Neural cell (in vitro differentiated cells): Measurements from ENCODE around the gene CUX1. TPM values are rescaled to one million over a fixed set of nuclear protein-coding genes. Genes with fewer than 3 reads are reported as not detected.
A peak's percentile ranks its signal among the peaks of the same experiment; 100 is the strongest.

Source experiments
- H2AFZ ChIP-seq: fragments of 200-600, 300-800 bp; sonication (generic), shearing (Covaris generic); 2 replicates; pipeline ENCODE4 v1.6.0; 2014; ENCODE audit warnings: low read depth, mild to moderate bottlenecking, antibody characterized with exemption, low read length, moderate library complexity
- H3F3A ChIP-seq: fragments of 200-600 bp; shearing (Covaris generic); 2 replicates; pipeline ENCODE4 v1.6.1; 2016; ENCODE audit warnings: mild to moderate bottlenecking, moderate library complexity, mixed read lengths, antibody characterized with exemption, low read length; ENCODE audit not compliant: insufficient read depth, poor library complexity, severe bottlenecking
- H3K27ac ChIP-seq: fragments of 200-600, 300-800 bp; sonication (generic), shearing (Covaris generic); 2 replicates; pipeline ENCODE4 v1.5.1; 2014; ENCODE audit warnings: mild to moderate bottlenecking, low read length, moderate library complexity
- H3K27me3 ChIP-seq: fragments of 300-800, 200-600 bp; sonication (generic), shearing (Covaris generic); 2 replicates; pipeline ENCODE4 v1.6.0; 2014; ENCODE audit warnings: mild to moderate bottlenecking, low read depth, low read length, moderate library complexity; ENCODE audit not compliant: insufficient read depth
- H3K36me3 ChIP-seq: fragments of 300-800, 200-600 bp; sonication (generic), shearing (Covaris generic); 2 replicates; pipeline ENCODE4 v1.5.1; 2014; ENCODE audit warnings: mild to moderate bottlenecking, antibody characterized with exemption, low read length, moderate library complexity; ENCODE audit not compliant: insufficient read depth
- H3K4me2 ChIP-seq: fragments of 300-800, 200-600 bp; sonication (generic), shearing (Covaris generic); 2 replicates; pipeline ENCODE4 v1.6.0; 2014; ENCODE audit warnings: mild to moderate bottlenecking, low read length
- H3K4me3 ChIP-seq: fragments of 300-800, 200-600 bp; sonication (generic), shearing (Covaris generic); 2 replicates; pipeline ENCODE4 v1.5.1; 2014; ENCODE audit warnings: mild to moderate bottlenecking, low read length, moderate library complexity
- H3K79me2 ChIP-seq: fragments of 200-600 bp; shearing (Covaris generic); replicated peaks from 2 replicates; pipeline ENCODE4 v1.6.0; 2014; ENCODE audit warnings: mild to moderate bottlenecking, low read length, moderate library complexity; ENCODE audit not compliant: insufficient read depth
- H3K9ac ChIP-seq: fragments of 300-800, 200-600 bp; sonication (generic), shearing (Covaris generic); 2 replicates; pipeline ENCODE4 v1.6.1; 2016; ENCODE audit warnings: mild to moderate bottlenecking, low read length, mixed read lengths
- H3K9me2 ChIP-seq: fragments of 200-600 bp; shearing (Covaris generic); 2 replicates; pipeline ENCODE4 v1.6.1; 2016; ENCODE audit warnings: mild to moderate bottlenecking, low read length, mixed read lengths; ENCODE audit not compliant: insufficient read depth
- H3K9me3 ChIP-seq: fragments of 200-600, 300-800 bp; sonication (generic), shearing (Covaris generic); 2 replicates; pipeline ENCODE4 v1.6.1; 2016; ENCODE audit warnings: mild to moderate bottlenecking, mixed run types, low read length, moderate library complexity, mixed read lengths
- H4K20me1 ChIP-seq: fragments of 200-600 bp; shearing (Covaris generic); 2 replicates; pipeline ENCODE4 v1.6.1; 2016; ENCODE audit warnings: mild to moderate bottlenecking, mixed run types; ENCODE audit not compliant: insufficient read depth
- CTCF ChIP-seq: fragments of 450-650 bp; IDR thresholded peaks from 2 replicates; pipeline ENCODE4 v1.5.1; 2014; ENCODE audit warnings: antibody characterized with exemption, mild to moderate bottlenecking, moderate library complexity; ENCODE audit not compliant: poor library complexity, severe bottlenecking
- EP300 ChIP-seq: fragments of 450-650 bp; conservative IDR thresholded peaks from 2 replicates; pipeline ENCODE4 v1.6.1; 2014; ENCODE audit warnings: antibody characterized with exemption, mild to moderate bottlenecking, moderate library complexity; ENCODE audit not compliant: poor library complexity, severe bottlenecking
- EZH2 ChIP-seq: fragments of 200-600, 300-800 bp; shearing (Covaris generic), sonication (generic); IDR thresholded peaks from 2 replicates; pipeline ENCODE4 v1.6.1; 2014; ENCODE audit warnings: antibody characterized with exemption, low read length, borderline replicate concordance, mild to moderate bottlenecking; ENCODE audit not compliant: insufficient read depth, poor library complexity, severe bottlenecking
- MXI1 ChIP-seq: fragments of 450-650 bp; conservative IDR thresholded peaks from 2 replicates; pipeline ENCODE4 v1.6.1; 2014; ENCODE audit warnings: antibody characterized with exemption, mild to moderate bottlenecking; ENCODE audit not compliant: poor library complexity, severe bottlenecking
- POLR2AphosphoS5 ChIP-seq: IDR thresholded peaks from 2 replicates; pipeline ENCODE4 v1.6.1; 2012
- RAD21 ChIP-seq: fragments of 450-650 bp; conservative IDR thresholded peaks from 2 replicates; pipeline ENCODE4 v1.6.1; 2014; ENCODE audit warnings: antibody characterized with exemption, mild to moderate bottlenecking, moderate library complexity
- REST ChIP-seq: IDR thresholded peaks from 2 replicates; pipeline ENCODE4 v1.6.1; 2012; ENCODE audit warnings: borderline replicate concordance
- SMC3 ChIP-seq: fragments of 450-650 bp; conservative IDR thresholded peaks from 2 replicates; pipeline ENCODE4 v1.6.1; 2014; ENCODE audit warnings: antibody characterized with exemption, mild to moderate bottlenecking, moderate library complexity; ENCODE audit not compliant: poor library complexity
- TAF1 ChIP-seq: IDR thresholded peaks from 2 replicates; pipeline ENCODE4 v1.6.1; 2012; ENCODE audit warnings: low read depth
- polyA plus RNA-seq: library from polyadenylated mRNA; depleted of rRNA; stranded (reverse); fragments of >200 nt; gene quantifications from 2 replicates; pipeline ENCODE4 v1.2.3, GENCODE V29; 2014

The CUX1 gene
- polyA plus RNA-seq, 1 donor from 2014 or later: 26.6 TPM

- TF ChIP-seq MXI1 (no peak), SMC3 (no peak), REST (no peak), CTCF (no peak), TAF1 (no peak), POLR2AphosphoS5 (no peak), EZH2 (no peak), EP300 (no peak), RAD21 (no peak)
- H3K79me2 ChIP-seq: peaks cover 2% of the 10 kb centered on the region
- H4K20me1 ChIP-seq: no peaks in the 10 kb centered on the region
- H3K4me2 ChIP-seq: no peak overlapping the region
- no peak overlapping the region for H3K27ac ChIP-seq
- no peak overlapping the region for H3K9ac ChIP-seq
- H3K9me3 ChIP-seq: no peaks in the 10 kb centered on the region
- peaks cover 3% of the 10 kb centered on the region for H3F3A ChIP-seq
- no peaks in the 10 kb centered on the region for H3K27me3 ChIP-seq
- peak overlapping the region; percentile 37 for H3K4me3 ChIP-seq
- no peaks in the 10 kb centered on the region for H3K36me3 ChIP-seq
- no peak overlapping the region for H2AFZ ChIP-seq
- H3K9me2 ChIP-seq: no peaks in the 10 kb centered on the region
These were observed 119.3 kb downstream of the CUX1 start for GRCh38 chr7:101936611-101937231.

GRCh38 chr7:101937717-101938514 lies 120.5 kb downstream of the CUX1 start:
- TF ChIP-seq RAD21 (no peak), TAF1 (no peak), MXI1 (no peak), REST (no peak), CTCF (no peak), SMC3 (no peak), EP300 (no peak), POLR2AphosphoS5 (no peak), EZH2 (no peak)
- no peaks in the 10 kb centered on the region for H3K36me3 ChIP-seq
- no peaks in the 10 kb centered on the region for H3K9me2 ChIP-seq
- H3K9ac ChIP-seq: no peak overlapping the region
- peaks cover 2% of the 10 kb centered on the region for H3K79me2 ChIP-seq
- no peak overlapping the region for H3K4me3 ChIP-seq
- no peak overlapping the region for H2AFZ ChIP-seq
- H3K27ac ChIP-seq: no peak overlapping the region
- H3K4me2 ChIP-seq: no peak overlapping the region
- H3K9me3 ChIP-seq: no peaks in the 10 kb centered on the region
- no peaks in the 10 kb centered on the region for H4K20me1 ChIP-seq
- H3K27me3 ChIP-seq: no peaks in the 10 kb centered on the region
- H3F3A ChIP-seq: no peaks in the 10 kb centered on the region
